ENCODE data around the gene ADGRB2.

- TF ChIP-seq, protein P1, sequence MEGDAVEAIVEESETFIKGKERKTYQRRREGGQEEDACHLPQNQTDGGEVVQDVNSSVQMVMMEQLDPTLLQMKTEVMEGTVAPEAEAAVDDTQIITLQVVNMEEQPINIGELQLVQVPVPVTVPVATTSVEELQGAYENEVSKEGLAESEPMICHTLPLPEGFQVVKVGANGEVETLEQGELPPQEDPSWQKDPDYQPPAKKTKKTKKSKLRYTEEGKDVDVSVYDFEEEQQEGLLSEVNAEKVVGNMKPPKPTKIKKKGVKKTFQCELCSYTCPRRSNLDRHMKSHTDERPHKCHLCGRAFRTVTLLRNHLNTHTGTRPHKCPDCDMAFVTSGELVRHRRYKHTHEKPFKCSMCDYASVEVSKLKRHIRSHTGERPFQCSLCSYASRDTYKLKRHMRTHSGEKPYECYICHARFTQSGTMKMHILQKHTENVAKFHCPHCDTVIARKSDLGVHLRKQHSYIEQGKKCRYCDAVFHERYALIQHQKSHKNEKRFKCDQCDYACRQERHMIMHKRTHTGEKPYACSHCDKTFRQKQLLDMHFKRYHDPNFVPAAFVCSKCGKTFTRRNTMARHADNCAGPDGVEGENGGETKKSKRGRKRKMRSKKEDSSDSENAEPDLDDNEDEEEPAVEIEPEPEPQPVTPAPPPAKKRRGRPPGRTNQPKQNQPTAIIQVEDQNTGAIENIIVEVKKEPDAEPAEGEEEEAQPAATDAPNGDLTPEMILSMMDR (IDR thresholded peaks at IDR 0.05), result no peak
- no peak for TF ChIP-seq POLR2A (IDR thresholded peaks at IDR 0.05)
Observed at GRCh38 chr1:31796707-31797106, 32.6 kb upstream of the ADGRB2 start.

Measured in suprapubic skin (tissue), 3 donors.